IMR-90 (cell line): Measurements from ENCODE around the gene ACAN. TPM values are rescaled to one million over a fixed set of nuclear protein-coding genes. Genes with fewer than 3 reads are reported as not detected.

ENCODE experiments used
- ATAC-seq: fragments of 200-7000 bp; cut with Tn5 transposase; 2 replicates; pipeline ENCODE4 v1.9.1; 2020; ENCODE audit warnings: low read depth, mild to moderate bottlenecking, moderate library complexity
- BruUV-seq: library from RNA; stranded (reverse); fragments of 400-500 nt; replicated peaks from 2 replicates; lab custom pipeline; 2021; lab: Mats Ljungman, UMichigan
- CTCF ChIA-PET: fragments of 300-600 bp; formaldehyde crosslinking; extraction: SDS; loops from one replicate; lab custom pipeline; 2021; ENCODE audit warnings: antibody characterized with exemption; lab: Yijun Ruan, JAX
- POLR2A ChIA-PET: fragments of 300-600 bp; sonication (Branson Sonifier 250); formaldehyde crosslinking; loops from one replicate; lab custom pipeline; 2022; ENCODE audit warnings: antibody characterized with exemption; ENCODE audit not compliant: unreplicated experiment; lab: Charles Lee
- DNase-seq: peaks from one replicate; pipeline ENCODE4 v3.0.0; 2013
- H2AFZ ChIP-seq: replicated peaks from 2 replicates; pipeline ENCODE3; 2013; ENCODE audit warnings: low read length, mild to moderate bottlenecking; ENCODE audit not compliant: poor library complexity
- H2AK5ac ChIP-seq: 2 replicates; pipeline ENCODE4 v1.6.1; 2013; ENCODE audit warnings: low read depth, low read length, inconsistent platforms
- H2AK9ac ChIP-seq: replicated peaks from 2 replicates; pipeline ENCODE3; 2013; ENCODE audit warnings: mild to moderate bottlenecking, low read depth, low read length, moderate library complexity; ENCODE audit not compliant: poor library complexity
- H2BK120ac ChIP-seq: 2 replicates; pipeline ENCODE4 v1.6.1; 2013; ENCODE audit warnings: low read depth, low read length, inconsistent platforms
- H2BK15ac ChIP-seq: 3 replicates; pipeline ENCODE4 v1.6.1; 2013; ENCODE audit warnings: low read depth, low read length, inconsistent platforms
- H2BK20ac ChIP-seq: 2 replicates; pipeline ENCODE4 v1.6.1; 2013; ENCODE audit warnings: low read depth, mild to moderate bottlenecking, inconsistent platforms, low read length, moderate library complexity
- H2BK5ac ChIP-seq: 2 replicates; pipeline ENCODE4 v1.6.1; 2013; ENCODE audit warnings: mild to moderate bottlenecking, low read depth, low read length, inconsistent platforms; ENCODE audit not compliant: poor library complexity, severe bottlenecking
- H3K14ac ChIP-seq: replicated peaks from 2 replicates; pipeline ENCODE4 v1.6.1; 2013; ENCODE audit warnings: low read depth, low read length, inconsistent platforms
- H3K18ac ChIP-seq: 2 replicates; pipeline ENCODE4 v1.6.1; 2013; ENCODE audit warnings: low read depth, low read length, control low read depth
- H3K23ac ChIP-seq: 2 replicates; pipeline ENCODE4 v1.6.1; 2013; ENCODE audit warnings: low read depth, low read length, inconsistent platforms
- H3K27ac ChIP-seq: 2 replicates; pipeline ENCODE4 v1.5.1; 2013; ENCODE audit warnings: mild to moderate bottlenecking, control low read depth, low read length; ENCODE audit not compliant: insufficient read depth
- H3K27me3 ChIP-seq: 2 replicates; pipeline ENCODE4 v1.6.1; 2013; ENCODE audit warnings: low read length; ENCODE audit not compliant: control insufficient read depth, insufficient read depth
- H3K36me3 ChIP-seq: 2 replicates; pipeline ENCODE4 v1.6.1; 2013; ENCODE audit warnings: low read length, mixed read lengths; ENCODE audit not compliant: control insufficient read depth, insufficient read depth
- H3K4ac ChIP-seq: 2 replicates; pipeline ENCODE4 v1.6.1; 2013; ENCODE audit warnings: low read depth, low read length, inconsistent platforms
- H3K4me1 ChIP-seq: 2 replicates; pipeline ENCODE4 v1.6.1; 2013; ENCODE audit warnings: low read length, mixed read lengths; ENCODE audit not compliant: control insufficient read depth, insufficient read depth
- H3K4me2 ChIP-seq: 2 replicates; pipeline ENCODE4 v1.6.1; 2013; ENCODE audit warnings: low read depth, mild to moderate bottlenecking, control low read depth, low read length, moderate library complexity
- H3K4me3 ChIP-seq: 2 replicates; pipeline ENCODE4 v1.5.1; 2013; ENCODE audit warnings: low read depth, mild to moderate bottlenecking, control low read depth, low read length, moderate library complexity; ENCODE audit not compliant: insufficient read depth
- H3K56ac ChIP-seq: 2 replicates; pipeline ENCODE4 v1.6.1; 2013; ENCODE audit warnings: low read length, inconsistent platforms; ENCODE audit not compliant: insufficient read depth; ENCODE audit errors: extremely low read depth
- H3K79me1 ChIP-seq, 2 experiments: 2 replicates each; pipeline ENCODE4 v1.6.1; 2013; ENCODE audit warnings: low read length in 2 of 2, inconsistent platforms in 1 of 2, low read depth in 1 of 2
- H3K9ac ChIP-seq: 2 replicates; pipeline ENCODE4 v1.6.1; 2013; ENCODE audit warnings: low read depth, low read length, control low read depth
- H3K9me1 ChIP-seq: 2 replicates; pipeline ENCODE4 v1.6.1; 2013; ENCODE audit warnings: low read length, inconsistent platforms; ENCODE audit not compliant: insufficient read depth
- H3K9me3 ChIP-seq: 2 replicates; pipeline ENCODE4 v1.6.1; 2013; ENCODE audit warnings: low read length; ENCODE audit not compliant: control insufficient read depth, insufficient read depth
- H4K20me1 ChIP-seq: 2 replicates; pipeline ENCODE4 v1.6.1; 2013; ENCODE audit warnings: low read length, inconsistent platforms; ENCODE audit not compliant: insufficient read depth
- H4K5ac ChIP-seq: 2 replicates; pipeline ENCODE4 v1.6.1; 2013; ENCODE audit warnings: mild to moderate bottlenecking, low read depth, low read length, control low read depth
- H4K8ac ChIP-seq, 2 experiments: 2 replicates each; pipeline ENCODE4 v1.6.1; 2013; ENCODE audit warnings: low read depth in 2 of 2, low read length in 2 of 2, control low read depth in 1 of 2, inconsistent platforms in 1 of 2
- H4K91ac ChIP-seq: 2 replicates; pipeline ENCODE4 v1.6.1; 2013; ENCODE audit warnings: low read depth, low read length, inconsistent platforms; ENCODE audit not compliant: insufficient read depth
- CHD1 ChIP-seq: IDR thresholded peaks from 2 replicates; pipeline ENCODE4 v1.6.1; 2012; ENCODE audit warnings: low read depth, low read length, improper control_type of control experiment
- WGBS, 2 experiments: methylation state at CpG; one replicate each; pipeline versions ENCODE4 v1.1.5 to v1.1.7; 2013; ENCODE audit warnings: missing lambda C conversion rate in 2 of 2; ENCODE audit not compliant: insufficient read length in 1 of 2; ENCODE audit errors: extremely low coverage in 2 of 2; 5-methylcytosine and 5-hydroxymethylcytosine counted together
- dilution Hi-C: fragments of 300-500 bp; cut with HindIII; formaldehyde crosslinking; loops from one replicate; pipeline ENCODE4 v1.14.3; 2018; ENCODE audit warnings: low sequenced_read_pairs; ENCODE audit not compliant: unreplicated experiment
- in situ Hi-C: fragments of 300-500 bp; cut with MboI; formaldehyde crosslinking; loops from 3 replicates; pipeline ENCODE4 v1.14.3; 2019; ENCODE audit warnings: low sequenced_read_pairs, inconsistent platforms, mixed read lengths
- intact Hi-C: fragments of 100-400 bp; cut with micrococcal nuclease; formaldehyde crosslinking; loops from 2 replicates; pipeline ENCODE4 v1.10.0; 2022
- polyA plus RNA-seq, 3 experiments: library from polyadenylated mRNA; depleted of rRNA; stranded (reverse); fragments of >200 nt; gene quantifications; 2 replicates each; pipeline ENCODE4 v1.2.3, GENCODE V29; 2012; ENCODE audit warnings: low replicate concordance in 1 of 3
- total RNA-seq: library from RNA; depleted of rRNA; stranded (reverse); fragments of >200 nt; gene quantifications from 2 replicates; pipeline ENCODE4 v1.2.3, GENCODE V29; 2012
- TF ChIP-seq, protein P1 (sequence below): conservative IDR thresholded peaks from 2 replicates; pipeline ENCODE4 v1.5.1; 2012; ENCODE audit warnings: mild to moderate bottlenecking, low read depth, low read length, improper control_type of control experiment

ACAN gene
- total and polyA plus RNA-seq, 2 of the 4 experiments (the other 2 are of a cell fraction), result 0.54 to 0.96 TPM

DNA sequence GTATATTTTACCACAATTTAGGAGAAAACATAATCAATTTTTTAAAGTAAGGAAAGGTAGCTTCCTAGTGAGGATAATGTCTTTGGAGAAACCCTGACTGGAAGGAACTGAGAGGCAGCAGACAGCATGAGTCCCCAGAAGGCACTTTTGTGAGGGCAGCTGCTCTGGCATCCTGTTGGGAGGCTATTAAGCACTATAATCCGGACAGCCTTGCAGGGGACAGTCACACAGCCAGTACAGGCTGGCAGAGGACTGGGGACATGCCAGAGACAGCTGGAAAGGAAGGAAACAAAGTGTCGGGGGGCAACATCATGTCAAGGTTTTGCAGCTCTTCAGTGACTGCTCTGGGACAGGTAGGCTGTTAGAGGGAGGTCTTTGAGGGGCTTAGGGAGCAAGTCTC, 15.7 kb downstream of the ACAN start:
- Histone ChIP-seq H3K56ac (no peak overlapping the region), H2BK5ac (no peak overlapping the region), H3K4me2 (no peak overlapping the region), H2BK15ac (no peak overlapping the region), H4K5ac (no peak overlapping the region), H3K27me3 (peaks cover 20% of the 10 kb centered on the region), H3K9me1 (no peaks in the 10 kb centered on the region), H4K20me1 (no peaks in the 10 kb centered on the region), H3K18ac (no peak overlapping the region), H4K91ac (no peak overlapping the region), H4K8ac (no peak overlapping the region), H3K4me1 (no peaks in the 10 kb centered on the region), H3K9me3 (no peaks in the 10 kb centered on the region), H3K14ac (no peak overlapping the region), H3K9ac (no peak overlapping the region), H2AFZ (no peak overlapping the region), H2AK9ac (no peak overlapping the region), H3K36me3 (no peaks in the 10 kb centered on the region), H2BK120ac (no peak overlapping the region), H3K79me1 (no peaks in the 10 kb centered on the region), H2BK20ac (no peak overlapping the region), H3K27ac (no peak overlapping the region), H2AK5ac (no peak overlapping the region), H3K23ac (no peak overlapping the region), H3K4ac (no peak overlapping the region), H3K4me3 (no peak overlapping the region)
- TF ChIP-seq, protein P1, sequence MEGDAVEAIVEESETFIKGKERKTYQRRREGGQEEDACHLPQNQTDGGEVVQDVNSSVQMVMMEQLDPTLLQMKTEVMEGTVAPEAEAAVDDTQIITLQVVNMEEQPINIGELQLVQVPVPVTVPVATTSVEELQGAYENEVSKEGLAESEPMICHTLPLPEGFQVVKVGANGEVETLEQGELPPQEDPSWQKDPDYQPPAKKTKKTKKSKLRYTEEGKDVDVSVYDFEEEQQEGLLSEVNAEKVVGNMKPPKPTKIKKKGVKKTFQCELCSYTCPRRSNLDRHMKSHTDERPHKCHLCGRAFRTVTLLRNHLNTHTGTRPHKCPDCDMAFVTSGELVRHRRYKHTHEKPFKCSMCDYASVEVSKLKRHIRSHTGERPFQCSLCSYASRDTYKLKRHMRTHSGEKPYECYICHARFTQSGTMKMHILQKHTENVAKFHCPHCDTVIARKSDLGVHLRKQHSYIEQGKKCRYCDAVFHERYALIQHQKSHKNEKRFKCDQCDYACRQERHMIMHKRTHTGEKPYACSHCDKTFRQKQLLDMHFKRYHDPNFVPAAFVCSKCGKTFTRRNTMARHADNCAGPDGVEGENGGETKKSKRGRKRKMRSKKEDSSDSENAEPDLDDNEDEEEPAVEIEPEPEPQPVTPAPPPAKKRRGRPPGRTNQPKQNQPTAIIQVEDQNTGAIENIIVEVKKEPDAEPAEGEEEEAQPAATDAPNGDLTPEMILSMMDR, result no peak
- TF ChIP-seq CHD1, result no peak
- in situ Hi-C loops, result no loop called here
- intact Hi-C loops, result no loop called here
- ATAC-seq (no peak), DNase-seq (no peak)
- 11% methylated on average over 1 of the region's 2 CpGs; no CpG with 5 or more reads in 1 of the 2 experiments for WGBS, 2 experiments
- ChIA-PET CTCF (no interaction called here), POLR2A (interaction anchor here (0.6 kb wide), 1 partner anchor 220 kb away, joined by 7 read pairs; no protein-coding TSS in a partner anchor)
- dilution Hi-C loops, result no loop called here
- BruUV-seq, result no TSS peak
